BJ (cell line): ENCODE data around the gene UGP2. TPM values are rescaled to one million over a fixed set of nuclear protein-coding genes. Genes with fewer than 3 reads are reported as not detected.

Experiments
- CTCF ChIA-PET: fragments of 350-600 bp; formaldehyde crosslinking; extraction: SDS; loops from one replicate; lab custom pipeline; 2021; ENCODE audit warnings: antibody characterized with exemption, inconsistent platforms; lab: Yijun Ruan, JAX
- POLR2A ChIA-PET: fragments of 300-600 bp; sonication (Branson Sonifier 250); formaldehyde crosslinking; extraction: SDS; loops from one replicate; lab custom pipeline; 2021; ENCODE audit warnings: antibody characterized with exemption; lab: Charles Lee
- DNase-seq: peaks from one replicate; pipeline ENCODE4 v3.0.0-alpha.2; 2011; ENCODE audit warnings: low read depth
- H3K27me3 ChIP-seq: 2 replicates; pipeline ENCODE4 v1.6.0; 2011; ENCODE audit warnings: low read length; ENCODE audit not compliant: control insufficient read depth, insufficient read depth
- H3K36me3 ChIP-seq: 2 replicates; pipeline ENCODE4 v1.5.1; 2011; ENCODE audit warnings: low read length; ENCODE audit not compliant: control insufficient read depth, insufficient read depth
- H3K4me3 ChIP-seq: 2 replicates; pipeline ENCODE4 v1.5.1; 2011; ENCODE audit warnings: low read depth, mild to moderate bottlenecking, control low read depth, low read length
- CTCF ChIP-seq: IDR thresholded peaks from 2 replicates; pipeline ENCODE4 v1.5.1; 2011; ENCODE audit warnings: low read depth, mild to moderate bottlenecking, control low read depth, inconsistent platforms, low read length, moderate library complexity; ENCODE audit not compliant: insufficient read depth
- polyA plus RNA-seq: library from polyadenylated mRNA; depleted of rRNA; stranded (reverse); fragments of >200 nt; gene quantifications from 2 replicates; pipeline ENCODE4 v1.2.3, GENCODE V29; 2011

The UGP2 gene
- polyA plus RNA-seq, 1 experiment: 53.6 TPM

GRCh38 chr2:63853527-63854310, 12.0 kb downstream of the UGP2 start:
- ChIA-PET POLR2A (no interaction called here), CTCF (interaction anchor here (1.0 to 4.1 kb wide), 7 partner anchors 8 to 194 kb away, joined by 3 to 21 read pairs (median 4); partner anchors contain the start of gene UGP2)
- Histone ChIP-seq H3K27me3 (no peaks in the 10 kb centered on the region), H3K4me3 (no peak overlapping the region), H3K36me3 (peaks cover 4% of the 10 kb centered on the region)
- DNase-seq: no peak
- no peak for TF ChIP-seq CTCF

- no peaks in the 10 kb centered on the region for H3K27me3 ChIP-seq
- POLR2A ChIA-PET: no interaction called here
Measured at GRCh38 chr2:63855418-63856302, 14.0 kb downstream of the UGP2 start.

GRCh38 chr2:63856303-63856603, 14.6 kb downstream of the UGP2 start:
- no peak overlapping the region for H3K4me3 ChIP-seq
- ChIA-PET POLR2A (no interaction called here), CTCF (no interaction called here)
- H3K27me3 ChIP-seq: no peaks in the 10 kb centered on the region
- no peak for TF ChIP-seq CTCF
- DNase-seq: no peak
- H3K36me3 ChIP-seq: peaks cover 4% of the 10 kb centered on the region

More at GRCh38 chr2:63855418-63856302, 14.0 kb downstream of the UGP2 start:
- CTCF ChIA-PET: interaction anchor here (4.1 kb wide), 1 partner anchor 157 kb away, joined by 21 read pairs; no protein-coding TSS in a partner anchor
- H3K36me3 ChIP-seq: peaks cover 4% of the 10 kb centered on the region
- no peak for DNase-seq
- H3K4me3 ChIP-seq: no peak overlapping the region
- no peak for TF ChIP-seq CTCF

GRCh38 chr2:63858291-63858690, 16.6 kb downstream of the UGP2 start:
- Histone ChIP-seq H3K4me3 (no peak overlapping the region), H3K27me3 (no peaks in the 10 kb centered on the region), H3K36me3 (peaks cover 4% of the 10 kb centered on the region)
- no peak for TF ChIP-seq CTCF
- ChIA-PET CTCF (interaction anchor here (6.2 kb wide), 1 partner anchor 158 kb away, joined by 59 read pairs; no protein-coding TSS in a partner anchor), POLR2A (interaction anchor here (0.6 kb wide), 1 partner anchor 13 kb away, joined by 7 read pairs; no protein-coding TSS in a partner anchor)
- DNase-seq: no peak
